A673 (cell line): ENCODE measurements around the gene DYRK3.

ENCODE experiments used
- EZH2 ChIP-seq: fragments of 200-600 bp; sonication (generic); IDR thresholded peaks from 2 replicates; pipeline ENCODE4 v1.6.1; 2017; ENCODE audit warnings: borderline replicate concordance, low read depth, mild to moderate bottlenecking, mixed read lengths, antibody characterized with exemption, low read length; ENCODE audit not compliant: poor library complexity, severe bottlenecking
- TF ChIP-seq, protein P1 (sequence below): fragments of 300-800, 200-600 bp; sonication (generic); conservative IDR thresholded peaks from 2 replicates; pipeline ENCODE4 v1.5.1; 2017; ENCODE audit warnings: low read depth, mild to moderate bottlenecking, antibody characterized with exemption, low read length, moderate library complexity, mixed read lengths

DNA sequence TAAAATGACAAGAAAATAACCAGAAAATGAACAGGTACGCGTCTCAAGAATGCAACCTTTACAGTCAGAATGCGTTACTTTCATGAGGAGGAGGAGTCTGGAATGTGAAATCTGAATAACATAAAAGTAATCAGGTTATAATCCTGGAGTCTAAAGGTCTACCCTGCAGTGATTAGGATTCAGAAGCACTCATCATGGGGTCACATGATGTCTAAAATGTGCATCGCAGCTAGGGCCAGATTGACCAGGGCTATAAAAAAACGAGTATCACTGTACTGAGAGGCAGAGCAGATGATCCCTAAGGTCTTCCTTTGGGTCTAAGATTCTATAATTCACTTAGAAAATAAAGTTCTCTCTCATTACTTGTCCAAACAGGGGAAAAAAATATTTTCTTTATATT lies 30.5 kb upstream of the DYRK3 start:
- TF ChIP-seq, protein P1, sequence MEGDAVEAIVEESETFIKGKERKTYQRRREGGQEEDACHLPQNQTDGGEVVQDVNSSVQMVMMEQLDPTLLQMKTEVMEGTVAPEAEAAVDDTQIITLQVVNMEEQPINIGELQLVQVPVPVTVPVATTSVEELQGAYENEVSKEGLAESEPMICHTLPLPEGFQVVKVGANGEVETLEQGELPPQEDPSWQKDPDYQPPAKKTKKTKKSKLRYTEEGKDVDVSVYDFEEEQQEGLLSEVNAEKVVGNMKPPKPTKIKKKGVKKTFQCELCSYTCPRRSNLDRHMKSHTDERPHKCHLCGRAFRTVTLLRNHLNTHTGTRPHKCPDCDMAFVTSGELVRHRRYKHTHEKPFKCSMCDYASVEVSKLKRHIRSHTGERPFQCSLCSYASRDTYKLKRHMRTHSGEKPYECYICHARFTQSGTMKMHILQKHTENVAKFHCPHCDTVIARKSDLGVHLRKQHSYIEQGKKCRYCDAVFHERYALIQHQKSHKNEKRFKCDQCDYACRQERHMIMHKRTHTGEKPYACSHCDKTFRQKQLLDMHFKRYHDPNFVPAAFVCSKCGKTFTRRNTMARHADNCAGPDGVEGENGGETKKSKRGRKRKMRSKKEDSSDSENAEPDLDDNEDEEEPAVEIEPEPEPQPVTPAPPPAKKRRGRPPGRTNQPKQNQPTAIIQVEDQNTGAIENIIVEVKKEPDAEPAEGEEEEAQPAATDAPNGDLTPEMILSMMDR, result no peak
- TF ChIP-seq EZH2, result no peak
